BJ (cell line): ENCODE data around the gene RBBP7. TPM values are rescaled to one million over a fixed set of nuclear protein-coding genes. Genes with fewer than 3 reads are reported as not detected.

Experiments used
- CTCF ChIA-PET: fragments of 350-600 bp; formaldehyde crosslinking; extraction: SDS; loops from one replicate; lab custom pipeline; 2021; ENCODE audit warnings: antibody characterized with exemption, inconsistent platforms; lab: Yijun Ruan, JAX
- POLR2A ChIA-PET: fragments of 300-600 bp; sonication (Branson Sonifier 250); formaldehyde crosslinking; extraction: SDS; loops from one replicate; lab custom pipeline; 2021; ENCODE audit warnings: antibody characterized with exemption; lab: Charles Lee
- DNase-seq: peaks from one replicate; pipeline ENCODE4 v3.0.0-alpha.2; 2011; ENCODE audit warnings: low read depth
- H3K27me3 ChIP-seq: 2 replicates; pipeline ENCODE4 v1.6.0; 2011; ENCODE audit warnings: low read length; ENCODE audit not compliant: control insufficient read depth, insufficient read depth
- H3K36me3 ChIP-seq: 2 replicates; pipeline ENCODE4 v1.5.1; 2011; ENCODE audit warnings: low read length; ENCODE audit not compliant: control insufficient read depth, insufficient read depth
- H3K4me3 ChIP-seq: 2 replicates; pipeline ENCODE4 v1.5.1; 2011; ENCODE audit warnings: low read depth, mild to moderate bottlenecking, control low read depth, low read length
- CTCF ChIP-seq: IDR thresholded peaks from 2 replicates; pipeline ENCODE4 v1.5.1; 2011; ENCODE audit warnings: low read depth, mild to moderate bottlenecking, control low read depth, inconsistent platforms, low read length, moderate library complexity; ENCODE audit not compliant: insufficient read depth
- polyA plus RNA-seq: library from polyadenylated mRNA; depleted of rRNA; stranded (reverse); fragments of >200 nt; gene quantifications from 2 replicates; pipeline ENCODE4 v1.2.3, GENCODE V29; 2011

The RBBP7 gene
- polyA plus RNA-seq, 1 experiment: 123 TPM

- CTCF ChIA-PET: interaction anchor here (0.7 to 3.1 kb wide), 16 partner anchors 8 to 199 kb away, joined by 3 to 38 read pairs (median 5); partner anchors contain the start of gene RBBP7
- POLR2A ChIA-PET: no interaction called here
Observed at GRCh38 chrX:16883487-16883804, 13.3 kb upstream of the RBBP7 start.

GRCh38 chrX:16882702-16883486 is 12.7 kb upstream of the RBBP7 start:
- ChIA-PET POLR2A (no interaction called here), CTCF (interaction anchor here (0.5 to 3.1 kb wide), 19 partner anchors 9 to 200 kb away, joined by 3 to 38 read pairs (median 5); partner anchors contain the start of gene RBBP7)
- no peak for DNase-seq
- Histone ChIP-seq H3K4me3 (peak overlapping the region; percentile 47), H3K27me3 (no peaks in the 10 kb centered on the region), H3K36me3 (no peaks in the 10 kb centered on the region)
- peak; percentile 66 for TF ChIP-seq CTCF

More at GRCh38 chrX:16883487-16883804, 13.3 kb upstream of the RBBP7 start:
- no peak for TF ChIP-seq CTCF
- no peaks in the 10 kb centered on the region; the same call in 1 of the 2 replicates for H3K27me3 ChIP-seq
- H3K36me3 ChIP-seq: no peaks in the 10 kb centered on the region
- no peak overlapping the region for H3K4me3 ChIP-seq
- DNase-seq: no peak

- H3K4me3 ChIP-seq: no peak overlapping the region
- POLR2A ChIA-PET: no interaction called here
Observed at GRCh38 chrX:16882169-16882568, 12.0 kb upstream of the RBBP7 start.

GRCh38 chrX:16876696-16877095 is 6.5 kb upstream of the RBBP7 start:
- no peak for DNase-seq
- H3K4me3 ChIP-seq: no peak overlapping the region
- no peaks in the 10 kb centered on the region for H3K36me3 ChIP-seq
- POLR2A ChIA-PET: no interaction called here
- H3K27me3 ChIP-seq: no peaks in the 10 kb centered on the region
- CTCF ChIA-PET: no interaction called here
- TF ChIP-seq CTCF: no peak

More at GRCh38 chrX:16882169-16882568, 12.0 kb upstream of the RBBP7 start:
- no peak for TF ChIP-seq CTCF
- no peaks in the 10 kb centered on the region for H3K36me3 ChIP-seq
- CTCF ChIA-PET: interaction anchor here (1.0 to 3.1 kb wide), 12 partner anchors 8 to 170 kb away, joined by 3 to 38 read pairs (median 8); partner anchors contain the start of gene RBBP7
- DNase-seq: no peak
- no peaks in the 10 kb centered on the region for H3K27me3 ChIP-seq

- POLR2A ChIA-PET: no interaction called here
- CTCF ChIA-PET: interaction anchor here (1.8 to 2.8 kb wide), 2 partner anchors 8 to 18 kb away, joined by 7 to 17 read pairs; no protein-coding TSS in a partner anchor
- no peaks in the 10 kb centered on the region for H3K36me3 ChIP-seq
Observed at GRCh38 chrX:16874458-16875095, 4.4 kb upstream of the RBBP7 start.

More at GRCh38 chrX:16874458-16875095, 4.4 kb upstream of the RBBP7 start:
- no peak for DNase-seq
- no peak for TF ChIP-seq CTCF
- Histone ChIP-seq H3K4me3 (no peak overlapping the region), H3K27me3 (no peaks in the 10 kb centered on the region)
